CD4-positive, alpha-beta T cell treated with Interleukin-21 for 1 hour (primary cell): ENCODE data around the gene ANG.

ENCODE experiments used
- DNase-seq: peaks from one replicate; pipeline ENCODE4 v3.0.0-alpha.2; 2020

The ANG gene

GRCh38 chr14:20676072-20676471 lies 12.5 kb upstream of the ANG start:
- DNase-seq, result no peak

GRCh38 chr14:20679907-20680306 lies 8.7 kb upstream of the ANG start:
- DNase-seq, result peak; percentile 20

GRCh38 chr14:20680363-20680762 lies 8.2 kb upstream of the ANG start:
- DNase-seq, result no peak

- no peak for DNase-seq
These were observed 7.7 kb upstream of the ANG start for GRCh38 chr14:20680843-20681347.

GRCh38 chr14:20681348-20682126 lies 7.0 kb upstream of the ANG start:
- DNase-seq, result peak; percentile 94

- no peak for DNase-seq
These were observed 6.5 kb upstream of the ANG start for GRCh38 chr14:20682127-20682434.

- peak; percentile 87 for DNase-seq
These were observed 6.0 kb upstream of the ANG start for GRCh38 chr14:20682435-20683124.

GRCh38 chr14:20683125-20683890 lies 5.3 kb upstream of the ANG start:
- DNase-seq, result peak; percentile 89

GRCh38 chr14:20683891-20684661 lies 4.5 kb upstream of the ANG start, which contains the start of gene RNASE4:
TSS of gene RNASE4 (plus strand) at chr14:20684560. CDS start at chr14:20699372, 14,812 bp downstream.
- peak; percentile 90 for DNase-seq

- no peak for DNase-seq
These were observed 3.7 kb upstream of the ANG start for GRCh38 chr14:20684662-20685456.

GRCh38 chr14:20686386-20687143 lies 2.0 kb upstream of the ANG start:
- DNase-seq, result no peak

- no peak for DNase-seq
These were observed 1.0 kb upstream of the ANG start for GRCh38 chr14:20687362-20688166.

GRCh38 chr14:20690848-20691640 lies 2.5 kb downstream of the ANG start:
- DNase-seq, result peak; percentile 78

GRCh38 chr14:20692116-20692751 lies 3.7 kb downstream of the ANG start:
- DNase-seq, result no peak

GRCh38 chr14:20696764-20697163 lies 8.2 kb downstream of the ANG start:
- DNase-seq, result no peak

GRCh38 chr14:20697273-20698017 lies 8.9 kb downstream of the ANG start:
- peak; percentile 70 for DNase-seq

GRCh38 chr14:20698018-20698329 lies 9.4 kb downstream of the ANG start:
- DNase-seq, result no peak

- DNase-seq, result no peak
These were observed 10.4 kb downstream of the ANG start for GRCh38 chr14:20698934-20699333.
